Measurements from ENCODE around the gene MFAP4. TPM values are rescaled to one million over a fixed set of nuclear protein-coding genes. Genes with fewer than 3 reads are reported as not detected.

Gene MFAP4
- total RNA-seq, 5 donors from 2014 or later (not counting 1 experiment from before 2014, with no cell fraction given): 0.18 to 0.63 (median 0.46) TPM; not detected in 2

GRCh38 chr17:19424934-19425868, 38.2 kb upstream of the MFAP4 start:
- H3K9me3 ChIP-seq: no peaks in the 10 kb centered on the region
- Mint-ChIP-seq H3K36me3 (no peaks in the 10 kb centered on the region), H3K4me1 (no peaks in the 10 kb centered on the region), H3K4me3 (no peak overlapping the region), H3K27me3 (peaks cover 3% of the 10 kb centered on the region in 2 donors), H3K27ac (no peak overlapping the region), H3K9me3 (no peaks in the 10 kb centered on the region)
- ChIA-PET POLR2A (interaction anchor here in 1 of 2 donors (0.6 kb wide), 1 partner anchor 1214 kb away, joined by 6 read pairs; no protein-coding TSS in a partner anchor), CTCF (no interaction called here)
- ATAC-seq (replicated peaks in 1 of 4): no peak
- no peaks in the 10 kb centered on the region for H3K4me1 ChIP-seq (ENCODE audit: control insufficient read depth in 1 of 2, extremely low read depth in 1 of 2, insufficient read depth in 2 of 2, low read length in 2 of 2)
- H3K36me3 ChIP-seq (ENCODE audit: control insufficient read depth in 2 of 2, extremely low read depth in 1 of 2, insufficient read depth in 1 of 2, low read length in 1 of 2): no peaks in the 10 kb centered on the region
- 86% methylated on average over 3 of the region's 8 CpGs for WGBS (ENCODE audit: insufficient coverage)
- H3K4me3 ChIP-seq (ENCODE audit: control insufficient read depth in 1 of 2, extremely low read depth in 1 of 2, low read length in 1 of 2): no peak overlapping the region
- no peak for DNase-seq
- no peak overlapping the region for H3K27ac ChIP-seq (ENCODE audit: low read length)
- peaks cover 0 to 6% of the 10 kb centered on the region in 2 experiments for H3K27me3 ChIP-seq (replicated peaks in 1 of 2; ENCODE audit: control insufficient read depth in 2 of 2, extremely low read depth in 1 of 2, insufficient read depth in 2 of 2, low read length in 1 of 2)

GRCh38 chr17:19421926-19422325, 34.9 kb upstream of the MFAP4 start:
- Mint-ChIP-seq H3K9me3 (no peaks in the 10 kb centered on the region), H3K27ac (no peak overlapping the region), H3K4me3 (no peak overlapping the region), H3K36me3 (no peaks in the 10 kb centered on the region), H3K27me3 (peaks cover 2 to 3% of the 10 kb centered on the region in 2 donors), H3K4me1 (peaks cover 0 to 16% (median 3%) of the 10 kb centered on the region in 3 donors)
- no peak overlapping the region for H3K4me3 ChIP-seq (ENCODE audit: control insufficient read depth in 1 of 2, extremely low read depth in 1 of 2, low read length in 1 of 2)
- H3K4me1 ChIP-seq (ENCODE audit: control insufficient read depth in 1 of 2, extremely low read depth in 1 of 2, insufficient read depth in 2 of 2, low read length in 2 of 2): no peaks in the 10 kb centered on the region
- H3K9me3 ChIP-seq: no peaks in the 10 kb centered on the region
- ATAC-seq (replicated peaks in 1 of 4) (no peak), DNase-seq (no peak)
- CTCF ChIA-PET: no interaction called here
- H3K36me3 ChIP-seq (ENCODE audit: control insufficient read depth in 2 of 2, extremely low read depth in 1 of 2, insufficient read depth in 1 of 2, low read length in 1 of 2): no peaks in the 10 kb centered on the region
- H3K27ac ChIP-seq (ENCODE audit: low read length): no peak overlapping the region
- WGBS (ENCODE audit: insufficient coverage): no CpG with 5 or more reads among the region's 6 CpGs
- POLR2A ChIA-PET: no interaction called here
- H3K27me3 ChIP-seq (replicated peaks in 1 of 2; ENCODE audit: control insufficient read depth in 2 of 2, extremely low read depth in 1 of 2, insufficient read depth in 2 of 2, low read length in 1 of 2): peaks cover 0 to 3% of the 10 kb centered on the region in 2 experiments

- Histone ChIP-seq H3K36me3 (ENCODE audit: control insufficient read depth in 2 of 2, extremely low read depth in 1 of 2, insufficient read depth in 1 of 2, low read length in 1 of 2) (no peaks in the 10 kb centered on the region), H3K9me3 (no peaks in the 10 kb centered on the region), H3K4me3 (ENCODE audit: control insufficient read depth in 1 of 2, extremely low read depth in 1 of 2, low read length in 1 of 2) (no peak overlapping the region), H3K27me3 (replicated peaks in 1 of 2; ENCODE audit: control insufficient read depth in 2 of 2, extremely low read depth in 1 of 2, insufficient read depth in 2 of 2, low read length in 1 of 2) (peaks cover 0 to 3% of the 10 kb centered on the region in 2 experiments), H3K4me1 (ENCODE audit: control insufficient read depth in 1 of 2, extremely low read depth in 1 of 2, insufficient read depth in 2 of 2, low read length in 2 of 2) (no peaks in the 10 kb centered on the region), H3K27ac (ENCODE audit: low read length) (no peak overlapping the region)
- WGBS (ENCODE audit: insufficient coverage): no CpG with 5 or more reads among the region's 4 CpGs
- H3K36me3 Mint-ChIP-seq: no peaks in the 10 kb centered on the region
- H3K4me1 Mint-ChIP-seq: peaks cover 0 to 16% (median 3%) of the 10 kb centered on the region in 3 donors
- ATAC-seq (replicated peaks in 1 of 4) (no peak), DNase-seq (no peak)
- ChIA-PET POLR2A (no interaction called here), CTCF (no interaction called here)
- no peaks in the 10 kb centered on the region for H3K9me3 Mint-ChIP-seq
- H3K27ac Mint-ChIP-seq: no peak overlapping the region
- H3K4me3 Mint-ChIP-seq: no peak overlapping the region
- H3K27me3 Mint-ChIP-seq: peaks cover 0 to 2% of the 10 kb centered on the region in 2 donors
Observed at GRCh38 chr17:19421219-19421618, 34.2 kb upstream of the MFAP4 start.

GRCh38 chr17:19418251-19418992, 31.4 kb upstream of the MFAP4 start:
- CTCF ChIA-PET: no interaction called here
- Histone ChIP-seq H3K9me3 (no peaks in the 10 kb centered on the region), H3K27ac (ENCODE audit: low read length) (no peak overlapping the region), H3K4me3 (ENCODE audit: control insufficient read depth in 1 of 2, extremely low read depth in 1 of 2, low read length in 1 of 2) (no peak overlapping the region), H3K36me3 (ENCODE audit: control insufficient read depth in 2 of 2, extremely low read depth in 1 of 2, insufficient read depth in 1 of 2, low read length in 1 of 2) (no peaks in the 10 kb centered on the region), H3K27me3 (replicated peaks in 1 of 2; ENCODE audit: control insufficient read depth in 2 of 2, extremely low read depth in 1 of 2, insufficient read depth in 2 of 2, low read length in 1 of 2) (peaks cover 0 to 20% of the 10 kb centered on the region in 2 experiments), H3K4me1 (ENCODE audit: control insufficient read depth in 1 of 2, extremely low read depth in 1 of 2, insufficient read depth in 2 of 2, low read length in 2 of 2) (no peaks in the 10 kb centered on the region)
- Mint-ChIP-seq H3K27me3 (peaks cover 0 to 4% of the 10 kb centered on the region in 2 donors), H3K4me1 (peaks cover 0 to 16% (median 3%) of the 10 kb centered on the region in 3 donors), H3K4me3 (no peak overlapping the region), H3K27ac (no peak overlapping the region), H3K36me3 (no peaks in the 10 kb centered on the region), H3K9me3 (no peaks in the 10 kb centered on the region)
- WGBS (ENCODE audit: insufficient coverage): 46% methylated on average over 5 of the region's 7 CpGs
- POLR2A ChIA-PET: no interaction called here
- ATAC-seq (replicated peaks in 1 of 4) (no peak), DNase-seq (peak in 2 of 35 experiments; percentile 15 to 19)

- no peak overlapping the region for H3K4me3 Mint-ChIP-seq
- no peak for ATAC-seq (replicated peaks in 1 of 4)
- ChIA-PET CTCF (no interaction called here), POLR2A (no interaction called here)
- Histone ChIP-seq H3K9me3 (no peaks in the 10 kb centered on the region), H3K36me3 (ENCODE audit: control insufficient read depth in 2 of 2, extremely low read depth in 1 of 2, insufficient read depth in 1 of 2, low read length in 1 of 2) (no peaks in the 10 kb centered on the region), H3K4me1 (ENCODE audit: control insufficient read depth in 1 of 2, extremely low read depth in 1 of 2, insufficient read depth in 2 of 2, low read length in 2 of 2) (no peaks in the 10 kb centered on the region), H3K27me3 (replicated peaks in 1 of 2; ENCODE audit: control insufficient read depth in 2 of 2, extremely low read depth in 1 of 2, insufficient read depth in 2 of 2, low read length in 1 of 2) (peaks cover 0 to 23% of the 10 kb centered on the region in 2 experiments), H3K27ac (ENCODE audit: low read length) (no peak overlapping the region), H3K4me3 (ENCODE audit: control insufficient read depth in 1 of 2, extremely low read depth in 1 of 2, low read length in 1 of 2) (no peak overlapping the region)
- no peaks in the 10 kb centered on the region for H3K36me3 Mint-ChIP-seq
- H3K27ac Mint-ChIP-seq: no peak overlapping the region
- WGBS (ENCODE audit: insufficient coverage): 47% methylated on average over 3 of the region's 3 CpGs
- DNase-seq: peak in 1 of 35 experiments; percentile 5
- peaks cover 0 to 3% of the 10 kb centered on the region in 2 donors for H3K27me3 Mint-ChIP-seq
- peaks cover 0 to 16% (median 3%) of the 10 kb centered on the region in 3 donors for H3K4me1 Mint-ChIP-seq
- H3K9me3 Mint-ChIP-seq: no peaks in the 10 kb centered on the region
Observed at GRCh38 chr17:19417611-19418010, 30.6 kb upstream of the MFAP4 start.
